ENCODE results near the gene CCDC33.

- no peak for TF ChIP-seq GLIS3 (CRISPR knock-in tag; IDR thresholded peaks at IDR 0.05)
- TF ChIP-seq ZNF8 (CRISPR knock-in tag; IDR thresholded peaks at IDR 0.05), result no peak
- no peak for TF ChIP-seq PATZ1 (CRISPR knock-in tag; IDR thresholded peaks at IDR 0.05; ENCODE audit: borderline replicate concordance)
- no peak for TF ChIP-seq CSDC2 (CRISPR knock-in tag; IDR thresholded peaks at IDR 0.05)
- no peak for TF ChIP-seq POU6F1 (CRISPR knock-in tag; IDR thresholded peaks at IDR 0.05; ENCODE audit: borderline replicate concordance, low read depth)
- TF ChIP-seq TOX (CRISPR knock-in tag; IDR thresholded peaks at IDR 0.05; ENCODE audit: borderline replicate concordance), result no peak
- no peak for TF ChIP-seq ZNF565 (CRISPR knock-in tag; conservative IDR thresholded peaks at IDR 0.05; ENCODE audit: low read depth)
- no peak for TF ChIP-seq ZFP30 (CRISPR knock-in tag; IDR thresholded peaks at IDR 0.05)
- no peak for TF ChIP-seq ESRRG (CRISPR knock-in tag; IDR thresholded peaks at IDR 0.05)
- no peak for TF ChIP-seq OSR1 (CRISPR knock-in tag; IDR thresholded peaks at IDR 0.05)
These were observed 57.9 kb downstream of the CCDC33 start for GRCh38 chr15:74294010-74294409.

Measured in SK-N-SH treated with all-trans-retinoic acid at 6 μM for 48 hours (cell line).